Kidney epithelial cell (primary cell): ENCODE results near the gene SPECC1. TPM values are rescaled to one million over a fixed set of nuclear protein-coding genes. Genes with fewer than 3 reads are reported as not detected.

Experiments used
- DNase-seq: peaks from one replicate; pipeline ENCODE4 v3.0.0-alpha.2; 2010; ENCODE audit warnings: low read depth
- H3K27me3 ChIP-seq: 2 replicates; pipeline ENCODE4 v1.6.0; 2011; ENCODE audit warnings: low read length; ENCODE audit not compliant: control insufficient read depth, insufficient read depth
- H3K36me3 ChIP-seq: 2 replicates; pipeline ENCODE4 v1.5.1; 2011; ENCODE audit warnings: low read length; ENCODE audit not compliant: control insufficient read depth, insufficient read depth
- H3K4me3 ChIP-seq: 2 replicates; pipeline ENCODE4 v1.5.1; 2011; ENCODE audit warnings: low read depth, mild to moderate bottlenecking, control low read depth, low read length
- total RNA-seq: library from RNA; depleted of rRNA; stranded (reverse); fragments of >200 nt; gene quantifications from 2 replicates; pipeline ENCODE4 v1.2.3, GENCODE V29; 2015
- TF ChIP-seq, protein P1 (sequence below): IDR thresholded peaks from 2 replicates; pipeline ENCODE4 v1.5.1; 2011; ENCODE audit warnings: mild to moderate bottlenecking, moderate library complexity, low read length, control low read depth, inconsistent platforms; ENCODE audit not compliant: insufficient read depth, poor library complexity, severe bottlenecking

Gene SPECC1
- total RNA-seq, 1 donor from 2014 or later, result 62.3 TPM

DNA sequence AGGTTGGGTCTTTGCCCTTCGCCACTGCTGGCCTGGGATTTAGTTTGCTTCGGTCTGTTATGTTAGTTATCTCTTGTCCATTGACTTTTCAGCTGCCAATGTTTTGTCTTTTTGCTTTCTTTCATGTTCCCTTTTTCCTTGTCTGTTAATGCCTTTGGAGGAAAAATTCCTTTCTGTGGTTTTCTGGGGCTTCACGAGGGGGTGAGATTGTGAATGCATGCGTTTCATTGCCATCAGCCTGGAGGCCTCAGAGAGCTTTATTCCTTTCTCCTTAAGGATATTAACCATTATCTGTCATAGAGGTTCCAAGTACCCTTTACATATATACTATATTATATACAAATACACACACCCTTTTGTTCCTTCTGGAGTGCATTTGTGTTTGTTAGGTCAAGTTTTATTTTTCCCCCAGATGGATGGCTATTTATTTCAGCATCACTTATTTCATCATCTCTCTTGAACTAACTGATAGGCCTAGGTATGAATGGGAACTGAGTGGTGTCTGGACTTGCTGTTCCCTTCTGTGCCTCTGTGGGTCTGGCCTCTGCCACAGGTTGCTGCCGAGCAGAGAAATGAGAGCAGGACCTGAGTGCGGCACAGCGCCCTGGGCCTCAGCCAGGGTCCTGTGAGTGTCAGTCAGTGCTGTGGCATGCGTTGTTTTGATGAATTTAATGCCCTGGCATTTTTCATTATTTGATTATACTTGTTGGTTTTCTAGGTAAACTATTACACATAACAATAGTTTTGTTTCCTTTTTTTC, 264.8 kb downstream of the SPECC1 start:
- peaks cover 1% of the 10 kb centered on the region for H3K36me3 ChIP-seq
- no peaks in the 10 kb centered on the region for H3K27me3 ChIP-seq
- TF ChIP-seq, protein P1, sequence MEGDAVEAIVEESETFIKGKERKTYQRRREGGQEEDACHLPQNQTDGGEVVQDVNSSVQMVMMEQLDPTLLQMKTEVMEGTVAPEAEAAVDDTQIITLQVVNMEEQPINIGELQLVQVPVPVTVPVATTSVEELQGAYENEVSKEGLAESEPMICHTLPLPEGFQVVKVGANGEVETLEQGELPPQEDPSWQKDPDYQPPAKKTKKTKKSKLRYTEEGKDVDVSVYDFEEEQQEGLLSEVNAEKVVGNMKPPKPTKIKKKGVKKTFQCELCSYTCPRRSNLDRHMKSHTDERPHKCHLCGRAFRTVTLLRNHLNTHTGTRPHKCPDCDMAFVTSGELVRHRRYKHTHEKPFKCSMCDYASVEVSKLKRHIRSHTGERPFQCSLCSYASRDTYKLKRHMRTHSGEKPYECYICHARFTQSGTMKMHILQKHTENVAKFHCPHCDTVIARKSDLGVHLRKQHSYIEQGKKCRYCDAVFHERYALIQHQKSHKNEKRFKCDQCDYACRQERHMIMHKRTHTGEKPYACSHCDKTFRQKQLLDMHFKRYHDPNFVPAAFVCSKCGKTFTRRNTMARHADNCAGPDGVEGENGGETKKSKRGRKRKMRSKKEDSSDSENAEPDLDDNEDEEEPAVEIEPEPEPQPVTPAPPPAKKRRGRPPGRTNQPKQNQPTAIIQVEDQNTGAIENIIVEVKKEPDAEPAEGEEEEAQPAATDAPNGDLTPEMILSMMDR, result no peak
- no peak for DNase-seq
- no peak overlapping the region for H3K4me3 ChIP-seq

DNA sequence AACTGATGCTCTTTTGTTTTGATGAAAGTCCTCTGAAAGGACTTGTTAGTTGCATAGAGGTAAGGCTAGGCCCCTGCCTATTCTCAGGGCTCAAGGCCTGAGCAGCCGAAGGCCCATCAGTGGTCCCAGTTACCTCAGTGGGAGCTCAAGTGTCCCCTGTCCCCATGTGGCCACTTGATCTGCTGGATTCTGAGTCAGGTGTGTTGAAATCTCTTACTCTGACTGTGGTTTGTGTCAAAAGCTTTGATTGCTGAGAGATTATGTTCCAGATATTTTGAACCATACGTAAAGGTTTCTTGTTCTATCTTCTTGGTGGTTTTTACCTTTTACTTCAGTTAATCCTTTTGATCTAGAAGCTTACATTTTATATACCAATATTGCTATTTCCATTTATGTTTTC, 266.5 kb downstream of the SPECC1 start:
- H3K4me3 ChIP-seq, result no peak overlapping the region
- TF ChIP-seq, protein P1, result no peak
- no peak for DNase-seq
- H3K27me3 ChIP-seq, result no peaks in the 10 kb centered on the region
- peaks cover 1% of the 10 kb centered on the region for H3K36me3 ChIP-seq

DNA sequence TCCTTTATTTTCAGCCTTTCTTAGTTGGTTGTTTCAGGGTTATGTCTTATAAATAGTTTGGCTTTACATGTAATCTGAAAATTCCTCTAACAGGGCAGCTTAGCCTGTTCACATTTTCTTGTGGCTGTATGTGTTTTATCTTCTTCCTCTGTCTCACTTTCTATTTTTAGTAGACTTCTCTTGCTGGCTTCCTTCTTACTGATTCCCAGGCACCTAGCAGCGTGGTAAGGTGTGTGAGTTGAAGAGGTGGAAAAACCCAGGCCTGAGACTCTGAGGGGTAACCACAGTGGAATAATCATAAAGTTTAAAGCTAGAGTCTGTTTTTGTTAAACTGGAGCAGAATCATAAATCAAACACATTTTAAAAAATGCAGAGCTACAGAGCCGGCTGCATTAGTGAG, 267.3 kb downstream of the SPECC1 start:
- H3K27me3 ChIP-seq, result no peaks in the 10 kb centered on the region
- TF ChIP-seq, protein P1, result no peak
- no peak for DNase-seq
- peaks cover 1% of the 10 kb centered on the region for H3K36me3 ChIP-seq
- no peak overlapping the region for H3K4me3 ChIP-seq

DNA sequence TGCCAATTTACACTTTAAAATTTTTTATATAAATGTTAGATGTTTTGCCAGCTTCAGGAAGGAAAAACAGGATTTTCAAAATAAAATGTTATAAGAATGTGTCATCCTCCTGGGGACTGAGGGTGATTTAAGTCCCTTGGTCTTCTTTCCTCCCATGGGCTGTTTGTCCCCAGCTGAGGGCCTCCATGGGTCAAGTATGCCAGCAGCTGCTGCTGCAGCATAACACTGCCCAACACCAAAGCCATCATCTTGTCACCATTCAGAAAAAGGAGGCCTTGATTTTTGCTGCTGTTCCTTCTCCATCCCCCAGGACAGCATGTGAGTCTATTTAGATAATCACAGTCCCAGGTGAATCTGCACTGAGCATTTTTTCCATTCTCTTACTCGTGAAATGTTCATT, 269.6 kb downstream of the SPECC1 start:
- no peak for DNase-seq
- TF ChIP-seq, protein P1, result no peak
- Histone ChIP-seq H3K36me3 (no peaks in the 10 kb centered on the region), H3K27me3 (no peaks in the 10 kb centered on the region), H3K4me3 (no peak overlapping the region)

DNA sequence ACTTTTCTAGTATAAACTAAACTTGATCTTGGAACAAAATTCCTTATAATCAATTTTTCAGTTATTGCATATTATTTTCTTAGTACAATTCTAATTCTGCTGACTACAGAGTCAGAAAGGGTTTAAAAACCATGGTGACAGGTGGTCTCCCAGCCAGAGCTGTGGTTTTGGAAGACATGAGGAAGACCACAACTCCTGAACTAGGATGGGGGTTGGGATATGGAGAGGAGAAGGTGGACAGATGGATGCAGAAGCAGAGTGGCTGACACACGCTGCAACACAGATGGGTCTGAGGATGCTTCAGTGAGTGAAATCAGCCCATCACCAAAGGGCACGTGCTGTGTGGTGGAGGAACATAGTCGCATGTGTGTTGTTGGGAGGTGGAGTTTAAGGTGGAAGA, 270.5 kb downstream of the SPECC1 start:
- no peak overlapping the region for H3K4me3 ChIP-seq
- TF ChIP-seq, protein P1, result no peak

DNA sequence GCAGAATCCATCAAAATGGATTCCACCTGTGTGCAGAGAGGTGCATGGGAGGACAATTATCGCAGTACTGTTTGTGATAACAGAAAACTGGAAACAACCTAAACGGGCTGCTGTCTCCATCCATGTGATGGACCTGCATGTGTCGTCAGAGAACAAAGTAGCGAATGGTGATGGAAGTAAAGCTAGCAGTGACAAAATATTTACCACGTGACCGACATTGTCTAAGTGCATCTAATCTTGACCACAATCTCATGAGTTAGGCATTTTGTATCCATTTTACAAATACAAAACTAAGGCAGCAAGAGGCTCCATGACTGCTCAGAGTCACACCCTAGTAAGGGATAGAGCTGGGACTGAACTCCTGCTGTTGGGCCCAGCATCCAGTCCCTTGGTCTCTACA, 270.9 kb downstream of the SPECC1 start:
- TF ChIP-seq, protein P1, result no peak
- Histone ChIP-seq H3K36me3 (no peaks in the 10 kb centered on the region), H3K4me3 (no peak overlapping the region), H3K27me3 (no peaks in the 10 kb centered on the region)
- no peak for DNase-seq

More for the DNA sequence above, 270.5 kb downstream of the SPECC1 start:
- Histone ChIP-seq H3K27me3 (no peaks in the 10 kb centered on the region), H3K36me3 (no peaks in the 10 kb centered on the region)
- DNase-seq, result no peak
